GM23338 (cell line): ENCODE data around the gene UBE2I. TPM values are rescaled to one million over a fixed set of nuclear protein-coding genes. Genes with fewer than 3 reads are reported as not detected.

Source experiments
- ATAC-seq: fragments of 200-7000 bp; cut with Tn5 transposase; 3 replicates; pipeline ENCODE4 v1.9.1; 2020
- DNase-seq: peaks from one replicate; pipeline ENCODE4 v3.0.0-alpha.2; 2015; ENCODE audit warnings: low spot score
- H2AFZ ChIP-seq: fragments of 200-600 bp; sonication (generic); 2 replicates; pipeline ENCODE4 v1.8.0; 2016; ENCODE audit warnings: antibody characterized with exemption, mild to moderate bottlenecking, moderate library complexity
- H3F3A ChIP-seq: fragments of 200-600 bp; sonication (generic); replicated peaks from 2 replicates; pipeline ENCODE4 v1.8.0; 2017; ENCODE audit warnings: antibody characterized with exemption, mixed run types, low read depth
- H3K27ac ChIP-seq: fragments of 200-600 bp; sonication (generic); 2 replicates; pipeline ENCODE4 v1.6.1; 2016; ENCODE audit warnings: low read depth
- H3K27me3 ChIP-seq: fragments of 200-600 bp; sonication (generic); 2 replicates; pipeline ENCODE4 v1.8.0; 2016; ENCODE audit warnings: mild to moderate bottlenecking, mixed run types, moderate library complexity; ENCODE audit not compliant: insufficient read depth
- H3K36me3 ChIP-seq: fragments of 200-600 bp; sonication (generic); 2 replicates; pipeline ENCODE4 v1.8.0; 2016; ENCODE audit warnings: mild to moderate bottlenecking; ENCODE audit not compliant: insufficient read depth
- H3K4me1 ChIP-seq: fragments of 200-600 bp; sonication (generic); 2 replicates; pipeline ENCODE4 v1.8.0; 2016; ENCODE audit warnings: mild to moderate bottlenecking, moderate library complexity; ENCODE audit not compliant: insufficient read depth
- H3K4me2 ChIP-seq: fragments of 200-600 bp; sonication (generic); 2 replicates; pipeline ENCODE4 v1.7.1; 2017; ENCODE audit warnings: mixed run types
- H3K4me3 ChIP-seq: fragments of 200-600 bp; sonication (generic); 2 replicates; pipeline ENCODE4 v1.6.1; 2016; ENCODE audit warnings: mixed run types
- H3K79me2 ChIP-seq: fragments of 200-600 bp; sonication (generic); replicated peaks from 2 replicates; pipeline ENCODE4 v1.8.0; 2017; ENCODE audit warnings: mild to moderate bottlenecking; ENCODE audit not compliant: insufficient read depth
- H3K9me2 ChIP-seq: fragments of 200-600 bp; sonication (generic); 2 replicates; pipeline ENCODE4 v1.8.0; 2017; ENCODE audit not compliant: insufficient read depth
- H4K20me1 ChIP-seq: fragments of 200-600 bp; sonication (generic); replicated peaks from 2 replicates; pipeline ENCODE4 v1.8.0; 2017; ENCODE audit warnings: mild to moderate bottlenecking; ENCODE audit not compliant: insufficient read depth
- H3K27ac Mint-ChIP-seq: 2 replicates; pipeline ENCODE4 v1.8.0; 2020; ENCODE audit warnings: inconsistent platforms, mild to moderate bottlenecking, moderate library complexity, mixed read lengths
- H3K27me3 Mint-ChIP-seq: 3 replicates; pipeline ENCODE4 v1.8.0; 2022; ENCODE audit warnings: low read depth, mild to moderate bottlenecking, moderate library complexity, mixed read lengths, inconsistent platforms; ENCODE audit not compliant: insufficient read depth, poor library complexity
- H3K36me3 Mint-ChIP-seq: 3 replicates; pipeline ENCODE4 v1.8.0; 2021; ENCODE audit warnings: low read depth, mild to moderate bottlenecking, inconsistent platforms, moderate library complexity, mixed read lengths
- H3K4me1 Mint-ChIP-seq: 3 replicates; pipeline ENCODE4 v1.8.0; 2020; ENCODE audit warnings: mild to moderate bottlenecking, inconsistent platforms, mixed read lengths
- H3K4me3 Mint-ChIP-seq: 3 replicates; pipeline ENCODE4 v1.8.0; 2021; ENCODE audit warnings: moderate library complexity, mild to moderate bottlenecking, inconsistent platforms, mixed read lengths
- H3K9me3 Mint-ChIP-seq: 3 replicates; pipeline ENCODE4 v1.8.0; 2020; ENCODE audit warnings: moderate library complexity, mild to moderate bottlenecking, inconsistent platforms, mixed read lengths
- CREB1 ChIP-seq: fragments of 250-450 bp; sonication (Bioruptor Pico); IDR thresholded peaks from 2 replicates; pipeline ENCODE4 v1.5.0; 2020; ENCODE audit warnings: low read depth, mild to moderate bottlenecking, moderate library complexity
- CTCF ChIP-seq, 2 experiments: fragments of 200-600 bp in 1 of 2; sonication (generic) in 1 of 2; conservative IDR thresholded peaks; 2 replicates each; pipeline versions ENCODE4 v1.5.1 to v1.6.1; 2016 to 2017; ENCODE audit warnings: antibody characterized with exemption in 2 of 2, low read depth in 2 of 2, mild to moderate bottlenecking in 2 of 2, moderate library complexity in 1 of 2
- ETS1 ChIP-seq: IDR thresholded peaks from 2 replicates; pipeline ENCODE4 v1.6.1; 2016; ENCODE audit warnings: antibody characterized with exemption
- EZH2 ChIP-seq: fragments of 200-600 bp; sonication (generic); IDR thresholded peaks from one replicate; pipeline ENCODE4 v1.8.0; 2017; ENCODE audit warnings: antibody characterized with exemption, mild to moderate bottlenecking, low read depth; ENCODE audit not compliant: unreplicated experiment
- EZH2phosphoT487 ChIP-seq: fragments of 200-600 bp; sonication (generic); IDR thresholded peaks from one replicate; pipeline ENCODE4 v1.8.1; 2018; ENCODE audit warnings: antibody characterized with exemption; ENCODE audit not compliant: unreplicated experiment
- JUNB ChIP-seq: IDR thresholded peaks from one replicate; pipeline ENCODE4 v1.6.1; 2016; ENCODE audit warnings: antibody characterized with exemption; ENCODE audit not compliant: unreplicated experiment
- NANOG ChIP-seq: IDR thresholded peaks from 2 replicates; pipeline ENCODE4 v1.6.1; 2016; ENCODE audit warnings: antibody characterized with exemption, borderline replicate concordance
- POLR2AphosphoS5 ChIP-seq: IDR thresholded peaks from 2 replicates; pipeline ENCODE4 v1.6.1; 2016; ENCODE audit warnings: antibody characterized with exemption, low read depth
- REST ChIP-seq: IDR thresholded peaks from one replicate; pipeline ENCODE4 v1.6.1; 2018; ENCODE audit warnings: antibody characterized with exemption; ENCODE audit not compliant: unreplicated experiment
- STAT1 ChIP-seq: IDR thresholded peaks from one replicate; pipeline ENCODE4 v1.6.1; 2016; ENCODE audit warnings: antibody characterized with exemption; ENCODE audit not compliant: unreplicated experiment
- ZNF114 ChIP-seq: fragments of 250-450 bp; sonication (Bioruptor Pico); IDR thresholded peaks from 2 replicates; pipeline ENCODE4 v1.5.0; 2020; ENCODE audit warnings: mild to moderate bottlenecking, moderate library complexity
- ZNF331 ChIP-seq: fragments of 250-450 bp; sonication (Bioruptor Pico); IDR thresholded peaks from 2 replicates; pipeline ENCODE4 v1.5.0; 2020; ENCODE audit warnings: low read depth, mild to moderate bottlenecking, moderate library complexity
- ZNF462 ChIP-seq: fragments of 250-450 bp; sonication (Bioruptor Pico); IDR thresholded peaks from 2 replicates; pipeline ENCODE4 v1.5.0; 2020; ENCODE audit warnings: mild to moderate bottlenecking, moderate library complexity
- polyA plus RNA-seq: library from polyadenylated mRNA; unstranded; fragments of >200 nt; fragmentation: Nextera tagmentation; extraction: Ambion mirVana; gene quantifications from 2 replicates; pipeline ENCODE4 v1.2.1, GENCODE V29; 2016
- total RNA-seq: library from RNA; depleted of rRNA; stranded (reverse); fragments of >200 nt; shearing (Covaris generic); gene quantifications from 2 replicates; pipeline ENCODE4 v1.2.3, GENCODE V29; 2014

The UBE2I gene
- total and polyA plus RNA-seq, 2 experiments from 2014 or later, result 116 to 220 TPM

- Histone ChIP-seq H3K36me3 (no peaks in the 10 kb centered on the region), H3K4me1 (peaks cover 7% of the 10 kb centered on the region; the same call in 1 of the 2 replicates), H3K9me2 (no peaks in the 10 kb centered on the region), H3K27ac (no peak overlapping the region), H3F3A (no peaks in the 10 kb centered on the region; the same call in 1 of the 2 replicates), H2AFZ (no peak overlapping the region), H3K79me2 (peaks cover 54% of the 10 kb centered on the region), H4K20me1 (peaks cover 9% of the 10 kb centered on the region), H3K27me3 (no peaks in the 10 kb centered on the region), H3K4me2 (no peak overlapping the region), H3K4me3 (no peak overlapping the region)
- TF ChIP-seq JUNB, result no peak
- TF ChIP-seq NANOG, result no peak
- no peak for TF ChIP-seq CREB1
- no peak for TF ChIP-seq POLR2AphosphoS5
- TF ChIP-seq EZH2phosphoT487, result no peak
- no peak for TF ChIP-seq ZNF331 (CRISPR knock-in tag)
- no peak for TF ChIP-seq ETS1
- no peak for TF ChIP-seq ZNF114 (CRISPR knock-in tag)
- no peak for TF ChIP-seq ZNF462 (CRISPR knock-in tag)
- TF ChIP-seq CTCF (conservative IDR thresholded peaks at IDR 0.05; ENCODE audit: low read depth in 2 of 2), result no peak
- no peak for TF ChIP-seq EZH2
- TF ChIP-seq REST, result no peak
- no peak for TF ChIP-seq STAT1
- no peak for DNase-seq
- Mint-ChIP-seq H3K4me3 (peak overlapping the region; percentile 1; the same call in 1 of the 3 replicates), H3K27ac (no peak overlapping the region), H3K36me3 (peaks cover 9% of the 10 kb centered on the region), H3K27me3 (peaks cover 27% of the 10 kb centered on the region), H3K9me3 (peaks cover 3% of the 10 kb centered on the region; the same call in 2 of the 3 replicates), H3K4me1 (peaks cover 6% of the 10 kb centered on the region)
- no peak for ATAC-seq
These were observed 45.5 kb downstream of the UBE2I start for GRCh38 chr16:1354815-1355540.
